ENCODE measurements around the gene NOTO. TPM values are rescaled to one million over a fixed set of nuclear protein-coding genes. Genes with fewer than 3 reads are reported as not detected.

Gene NOTO
- total RNA-seq, 2 donors from 2014 or later = not detected

DNA sequence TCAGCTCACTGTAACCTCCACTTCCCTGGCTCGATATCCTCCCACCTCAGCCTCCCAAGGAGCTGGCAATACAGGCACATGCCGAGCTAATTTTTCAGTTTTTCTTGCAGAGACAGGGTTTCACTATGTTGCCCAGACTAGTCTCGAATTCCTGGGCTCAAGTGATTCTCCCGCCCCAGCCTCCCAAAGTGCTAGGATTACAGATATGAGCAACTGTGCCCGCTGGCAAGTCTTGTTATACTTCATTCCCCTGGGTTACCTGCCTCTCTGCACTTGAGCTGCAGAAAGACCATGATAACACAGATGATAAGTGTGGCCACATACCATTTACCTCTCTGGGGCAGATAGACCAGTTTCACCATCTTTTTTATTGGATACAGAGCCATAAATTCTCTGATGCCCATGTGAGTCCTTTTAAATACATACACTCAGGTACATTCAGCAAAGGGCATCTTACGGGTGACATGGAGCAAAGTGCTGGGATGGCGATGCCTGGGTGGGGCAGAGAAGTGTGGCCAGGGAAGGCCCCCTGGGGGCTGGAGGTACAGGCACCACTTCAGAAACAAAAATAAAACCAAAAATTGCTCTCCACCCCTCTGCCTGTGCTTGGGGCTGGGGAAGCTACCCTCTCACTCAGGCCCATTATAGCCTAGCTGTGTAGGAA lies 52.1 kb downstream of the NOTO start:
- TF ChIP-seq, protein P1, sequence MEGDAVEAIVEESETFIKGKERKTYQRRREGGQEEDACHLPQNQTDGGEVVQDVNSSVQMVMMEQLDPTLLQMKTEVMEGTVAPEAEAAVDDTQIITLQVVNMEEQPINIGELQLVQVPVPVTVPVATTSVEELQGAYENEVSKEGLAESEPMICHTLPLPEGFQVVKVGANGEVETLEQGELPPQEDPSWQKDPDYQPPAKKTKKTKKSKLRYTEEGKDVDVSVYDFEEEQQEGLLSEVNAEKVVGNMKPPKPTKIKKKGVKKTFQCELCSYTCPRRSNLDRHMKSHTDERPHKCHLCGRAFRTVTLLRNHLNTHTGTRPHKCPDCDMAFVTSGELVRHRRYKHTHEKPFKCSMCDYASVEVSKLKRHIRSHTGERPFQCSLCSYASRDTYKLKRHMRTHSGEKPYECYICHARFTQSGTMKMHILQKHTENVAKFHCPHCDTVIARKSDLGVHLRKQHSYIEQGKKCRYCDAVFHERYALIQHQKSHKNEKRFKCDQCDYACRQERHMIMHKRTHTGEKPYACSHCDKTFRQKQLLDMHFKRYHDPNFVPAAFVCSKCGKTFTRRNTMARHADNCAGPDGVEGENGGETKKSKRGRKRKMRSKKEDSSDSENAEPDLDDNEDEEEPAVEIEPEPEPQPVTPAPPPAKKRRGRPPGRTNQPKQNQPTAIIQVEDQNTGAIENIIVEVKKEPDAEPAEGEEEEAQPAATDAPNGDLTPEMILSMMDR (IDR thresholded peaks at IDR 0.05) = no peak
- H3K4me3 ChIP-seq = no peak overlapping the region
- no peaks in the 10 kb centered on the region for H3K9me3 ChIP-seq
- ATAC-seq (ENCODE audit: insufficient number of reproducible peaks, low FRiP score, low read depth) = no peak
- no peak for DNase-seq (ENCODE audit: low spot score)
- H3K27ac ChIP-seq = no peak overlapping the region
- no peaks in the 10 kb centered on the region for H3K4me1 ChIP-seq (ENCODE audit: control insufficient read depth in 1 of 2, low read depth in 2 of 2)
- no peaks in the 10 kb centered on the region for H3K27me3 ChIP-seq (replicated peaks; ENCODE audit: insufficient read depth)
- H3K36me3 ChIP-seq = peaks cover 35% of the 10 kb centered on the region

DNA sequence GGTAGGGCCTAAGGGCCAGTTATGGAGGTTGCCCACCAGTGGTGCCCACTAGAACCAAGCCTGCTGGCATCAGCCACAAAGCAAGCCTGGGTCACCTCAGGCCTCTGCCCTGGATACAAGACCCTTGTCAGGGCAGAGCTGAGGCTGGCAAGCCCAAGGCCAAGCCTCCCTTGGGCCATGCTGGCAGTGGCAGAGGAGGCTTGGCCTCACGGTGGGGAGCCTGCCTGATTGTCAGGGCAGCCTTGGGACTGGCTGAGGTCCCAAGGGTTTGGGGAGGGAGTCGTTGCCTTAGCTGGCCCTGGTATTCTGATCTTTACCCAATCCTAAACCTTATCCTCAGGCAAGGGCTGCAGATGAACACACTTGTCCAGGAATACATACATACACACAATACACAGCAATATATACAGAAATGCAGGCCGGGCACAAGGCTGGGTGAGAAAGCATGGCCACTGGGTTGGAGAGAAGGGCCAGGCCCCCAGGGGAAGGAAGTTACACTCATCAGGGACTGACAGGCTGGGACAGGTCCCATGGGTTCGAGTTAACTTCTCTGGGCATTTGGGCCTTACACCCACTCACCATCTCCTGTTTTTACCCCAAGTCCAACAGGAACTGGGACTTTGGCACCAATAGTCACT lies 52.8 kb downstream of the NOTO start:
- ATAC-seq (ENCODE audit: insufficient number of reproducible peaks, low FRiP score, low read depth) = no peak
- Histone ChIP-seq H3K27me3 (replicated peaks; ENCODE audit: insufficient read depth) (no peaks in the 10 kb centered on the region), H3K27ac (no peak overlapping the region), H3K4me1 (ENCODE audit: control insufficient read depth in 1 of 2, low read depth in 2 of 2) (no peaks in the 10 kb centered on the region), H3K9me3 (no peaks in the 10 kb centered on the region), H3K4me3 (no peak overlapping the region), H3K36me3 (peaks cover 29% of the 10 kb centered on the region)
- no peak for DNase-seq (ENCODE audit: low spot score)
- TF ChIP-seq, protein P1 (IDR thresholded peaks at IDR 0.05) = no peak

DNA sequence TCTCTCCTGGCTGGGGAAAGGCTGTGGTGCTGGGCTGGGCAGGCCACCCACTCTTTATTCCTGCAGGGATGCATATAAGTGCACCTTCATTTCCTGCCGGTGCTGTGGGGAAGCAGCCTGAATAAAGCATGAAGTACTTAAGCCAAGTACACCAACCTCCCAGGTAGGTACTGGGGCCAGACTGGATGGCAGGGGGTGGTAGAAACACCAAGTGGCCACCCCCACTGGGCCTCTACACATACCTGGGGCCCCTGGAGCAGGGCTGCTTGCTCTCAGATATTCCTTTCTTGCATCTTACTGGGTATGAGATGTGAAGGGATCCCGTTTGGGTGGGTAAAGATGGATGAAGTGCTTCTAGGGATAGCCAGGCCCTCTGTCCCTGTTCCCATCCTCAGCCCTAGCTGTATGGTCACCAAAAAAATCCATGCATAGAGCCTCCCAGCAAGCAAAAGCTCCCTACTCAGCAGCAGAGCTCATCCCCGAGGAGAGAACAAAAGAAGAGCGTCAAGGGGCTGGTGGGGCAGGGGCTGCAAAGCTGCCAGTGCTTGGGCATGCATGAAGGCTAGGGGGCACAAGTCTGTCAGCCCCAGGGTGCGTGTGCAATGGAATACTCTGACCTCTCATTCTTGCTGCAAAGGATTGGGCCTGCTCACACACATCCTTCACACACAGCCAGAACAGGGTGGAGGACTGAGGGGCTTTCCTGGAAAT lies 53.7 kb downstream of the NOTO start:
- TF ChIP-seq, protein P1 (IDR thresholded peaks at IDR 0.05) = no peak
- Histone ChIP-seq H3K9me3 (no peaks in the 10 kb centered on the region), H3K27ac (no peak overlapping the region), H3K36me3 (peaks cover 19% of the 10 kb centered on the region), H3K4me3 (no peak overlapping the region), H3K27me3 (replicated peaks; ENCODE audit: insufficient read depth) (no peaks in the 10 kb centered on the region), H3K4me1 (ENCODE audit: control insufficient read depth in 1 of 2, low read depth in 2 of 2) (no peaks in the 10 kb centered on the region)
- ATAC-seq (ENCODE audit: insufficient number of reproducible peaks, low FRiP score, low read depth) (no peak), DNase-seq (ENCODE audit: low spot score) (no peak)

DNA sequence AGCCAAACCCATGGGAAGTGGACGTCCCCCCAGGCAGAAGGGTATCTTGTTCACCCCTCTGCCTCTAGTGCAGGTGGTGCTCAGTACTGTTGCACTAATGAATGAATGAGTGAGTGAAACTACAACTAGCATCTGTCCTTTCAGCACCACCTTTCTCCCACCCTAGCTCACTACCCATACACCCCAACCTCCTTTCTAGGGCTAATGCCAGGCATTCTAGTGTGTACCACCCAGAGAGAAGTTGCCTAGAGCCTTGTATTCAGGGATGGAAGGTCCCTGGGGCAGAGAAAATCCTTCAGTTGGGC lies 54.2 kb downstream of the NOTO start:
- TF ChIP-seq, protein P1 (IDR thresholded peaks at IDR 0.05) = no peak
- H3K9me3 ChIP-seq = no peaks in the 10 kb centered on the region
- no peak overlapping the region for H3K4me3 ChIP-seq
- H3K27me3 ChIP-seq (replicated peaks; ENCODE audit: insufficient read depth) = no peaks in the 10 kb centered on the region
- H3K36me3 ChIP-seq = peaks cover 18% of the 10 kb centered on the region
- H3K4me1 ChIP-seq (ENCODE audit: control insufficient read depth in 1 of 2, low read depth in 2 of 2) = no peaks in the 10 kb centered on the region
- no peak overlapping the region for H3K27ac ChIP-seq
- DNase-seq (ENCODE audit: low spot score) (no peak), ATAC-seq (ENCODE audit: insufficient number of reproducible peaks, low FRiP score, low read depth) (no peak)

DNA sequence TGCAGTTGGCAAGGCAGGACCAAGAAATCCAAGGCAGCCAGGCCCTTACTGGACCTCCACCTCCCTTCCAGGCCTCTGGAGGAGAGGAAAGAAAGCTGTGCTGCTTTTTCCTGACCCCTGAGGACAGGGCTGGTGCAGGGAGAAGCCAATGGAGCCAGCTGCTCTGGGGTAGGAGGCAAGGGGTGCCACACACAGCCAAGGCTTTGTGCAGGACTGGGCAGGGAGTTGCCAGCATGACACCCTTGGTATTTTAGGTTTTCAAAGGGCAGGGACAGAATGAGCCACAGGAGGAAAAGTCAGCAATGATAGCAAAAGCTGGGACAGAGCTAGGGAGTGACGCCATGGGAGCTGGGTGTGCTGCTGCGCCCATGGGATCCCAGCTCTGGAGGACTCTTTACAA lies 54.6 kb downstream of the NOTO start:
- Histone ChIP-seq H3K4me3 (no peak overlapping the region), H3K27me3 (replicated peaks; ENCODE audit: insufficient read depth) (no peaks in the 10 kb centered on the region), H3K4me1 (ENCODE audit: control insufficient read depth in 1 of 2, low read depth in 2 of 2) (no peaks in the 10 kb centered on the region), H3K9me3 (no peaks in the 10 kb centered on the region), H3K27ac (no peak overlapping the region), H3K36me3 (peaks cover 18% of the 10 kb centered on the region)
- DNase-seq (ENCODE audit: low spot score) (no peak), ATAC-seq (ENCODE audit: insufficient number of reproducible peaks, low FRiP score, low read depth) (no peak)
- TF ChIP-seq, protein P1 (IDR thresholded peaks at IDR 0.05) = no peak
